ENCODE measurements around the gene ZNF80.
"Not testable (repeated sequence)": the region's sequence is repeated elsewhere in the genome, so short reads cannot be mapped to it uniquely, and the experiment has no call there.

ZNF80 gene

DNA sequence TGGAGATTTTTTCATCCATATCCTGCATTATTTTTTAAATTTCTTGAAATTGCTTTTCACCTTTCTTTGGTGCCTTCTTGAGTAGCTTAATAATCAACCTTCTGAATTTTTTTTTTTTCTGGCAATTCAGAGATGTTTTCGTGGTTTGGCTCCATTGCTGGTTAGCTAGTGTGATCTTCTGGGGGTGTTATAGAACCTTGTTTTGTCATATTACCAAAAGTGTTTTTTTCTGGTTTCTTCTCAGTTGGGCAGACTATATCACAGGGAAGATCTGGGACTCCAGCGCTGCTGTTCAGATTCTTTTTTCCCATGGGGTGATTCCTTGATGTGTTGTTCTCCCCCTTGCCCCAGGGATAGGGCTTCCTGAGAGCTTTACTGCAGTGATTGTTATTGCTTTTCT lies 32.6 kb upstream of the ZNF80 start:
- TF ChIP-seq, protein P1, sequence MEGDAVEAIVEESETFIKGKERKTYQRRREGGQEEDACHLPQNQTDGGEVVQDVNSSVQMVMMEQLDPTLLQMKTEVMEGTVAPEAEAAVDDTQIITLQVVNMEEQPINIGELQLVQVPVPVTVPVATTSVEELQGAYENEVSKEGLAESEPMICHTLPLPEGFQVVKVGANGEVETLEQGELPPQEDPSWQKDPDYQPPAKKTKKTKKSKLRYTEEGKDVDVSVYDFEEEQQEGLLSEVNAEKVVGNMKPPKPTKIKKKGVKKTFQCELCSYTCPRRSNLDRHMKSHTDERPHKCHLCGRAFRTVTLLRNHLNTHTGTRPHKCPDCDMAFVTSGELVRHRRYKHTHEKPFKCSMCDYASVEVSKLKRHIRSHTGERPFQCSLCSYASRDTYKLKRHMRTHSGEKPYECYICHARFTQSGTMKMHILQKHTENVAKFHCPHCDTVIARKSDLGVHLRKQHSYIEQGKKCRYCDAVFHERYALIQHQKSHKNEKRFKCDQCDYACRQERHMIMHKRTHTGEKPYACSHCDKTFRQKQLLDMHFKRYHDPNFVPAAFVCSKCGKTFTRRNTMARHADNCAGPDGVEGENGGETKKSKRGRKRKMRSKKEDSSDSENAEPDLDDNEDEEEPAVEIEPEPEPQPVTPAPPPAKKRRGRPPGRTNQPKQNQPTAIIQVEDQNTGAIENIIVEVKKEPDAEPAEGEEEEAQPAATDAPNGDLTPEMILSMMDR (IDR thresholded peaks at IDR 0.05; ENCODE audit: low read depth, low read length, missing control alignments): no peak
- DNase-seq (ENCODE audit: extremely low read depth, low read depth): no peak
- H3K4me3 ChIP-seq (replicated peaks; ENCODE audit: low read depth, low read length): no peak overlapping the region

DNA sequence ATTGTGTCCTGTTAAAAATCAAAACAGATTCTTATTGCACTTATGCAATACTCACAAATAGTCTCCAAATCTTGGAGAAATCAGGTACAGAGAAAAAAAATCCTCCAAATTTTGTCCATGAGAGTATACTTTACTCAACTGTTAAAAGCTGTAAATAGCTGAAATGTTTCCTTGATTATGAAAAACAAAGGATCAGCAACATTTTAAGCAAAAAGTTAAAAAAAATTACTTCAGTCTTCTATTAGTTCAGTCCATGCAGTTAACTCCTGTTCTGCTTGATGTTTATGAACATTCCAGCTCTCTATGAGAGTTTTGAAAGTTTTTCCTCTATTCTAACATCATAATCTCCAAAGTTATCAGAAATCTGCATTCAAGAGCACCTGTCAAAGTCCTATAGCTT lies 22.8 kb upstream of the ZNF80 start:
- no peak for DNase-seq (ENCODE audit: extremely low read depth, low read depth)
- no peak overlapping the region for H3K4me3 ChIP-seq (replicated peaks; ENCODE audit: low read depth, low read length)
- TF ChIP-seq, protein P1 (IDR thresholded peaks at IDR 0.05; ENCODE audit: low read depth, low read length, missing control alignments): no peak

- H3K4me3 ChIP-seq (replicated peaks; ENCODE audit: low read depth, low read length): no peak overlapping the region
- TF ChIP-seq, protein P1 (IDR thresholded peaks at IDR 0.05; ENCODE audit: low read depth, low read length, missing control alignments): no peak
- no peak for DNase-seq (ENCODE audit: extremely low read depth, low read depth)
Observed at GRCh38 chr3:114259566-114259965, 22.2 kb upstream of the ZNF80 start.

- DNase-seq (ENCODE audit: extremely low read depth, low read depth): no peak
- H3K4me3 ChIP-seq (replicated peaks; ENCODE audit: low read depth, low read length): no peak overlapping the region
- TF ChIP-seq, protein P1 (IDR thresholded peaks at IDR 0.05; ENCODE audit: low read depth, low read length, missing control alignments): no peak
Observed at GRCh38 chr3:114253505-114253904, 16.1 kb upstream of the ZNF80 start.

GRCh38 chr3:114252954-114253353 lies 15.6 kb upstream of the ZNF80 start:
- TF ChIP-seq, protein P1 (IDR thresholded peaks at IDR 0.05; ENCODE audit: low read depth, low read length, missing control alignments): no peak
- no peak overlapping the region for H3K4me3 ChIP-seq (replicated peaks; ENCODE audit: low read depth, low read length)

GRCh38 chr3:114242947-114243346 lies 5.6 kb upstream of the ZNF80 start:
- no peak overlapping the region for H3K4me3 ChIP-seq (replicated peaks; ENCODE audit: low read depth, low read length)
- no peak for DNase-seq (ENCODE audit: extremely low read depth, low read depth)
- TF ChIP-seq, protein P1 (IDR thresholded peaks at IDR 0.05; ENCODE audit: low read depth, low read length, missing control alignments): no peak

More at GRCh38 chr3:114252954-114253353, 15.6 kb upstream of the ZNF80 start:
- no peak for DNase-seq (ENCODE audit: extremely low read depth, low read depth)

DNA sequence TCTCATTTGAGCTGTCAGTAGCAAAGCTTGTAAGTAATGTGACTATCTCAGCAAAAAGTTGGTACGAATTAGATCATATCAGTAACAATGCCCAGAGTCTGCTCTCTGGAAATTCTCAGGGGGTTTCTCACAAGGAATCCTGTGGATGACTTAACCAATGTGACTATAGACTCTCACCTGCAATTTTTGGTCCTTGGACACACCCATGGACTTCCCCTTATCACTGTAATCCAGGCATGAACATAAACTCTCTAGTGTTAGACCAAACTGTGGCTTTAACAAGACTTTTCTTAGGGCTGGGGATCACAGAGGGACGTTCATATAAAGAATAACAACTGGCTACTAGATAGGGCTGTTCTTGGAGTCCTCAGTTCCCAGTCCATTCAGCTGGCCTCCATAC lies 3.9 kb upstream of the ZNF80 start:
- H3K4me3 ChIP-seq (replicated peaks; ENCODE audit: low read depth, low read length): no peak overlapping the region
- TF ChIP-seq, protein P1 (IDR thresholded peaks at IDR 0.05; ENCODE audit: low read depth, low read length, missing control alignments): no peak
- DNase-seq (ENCODE audit: extremely low read depth, low read depth): no peak

- DNase-seq (ENCODE audit: extremely low read depth, low read depth): not testable (repeated sequence)
Observed at GRCh38 chr3:114238146-114238785, 888 bp upstream of the ZNF80 start.

More at GRCh38 chr3:114238146-114238785, 888 bp upstream of the ZNF80 start:
- H3K4me3 ChIP-seq (replicated peaks; ENCODE audit: low read depth, low read length): not testable (repeated sequence)
